Smooth muscle cell (in vitro differentiated cells): ENCODE results near the gene ZNF469. TPM values are rescaled to one million over a fixed set of nuclear protein-coding genes. Genes with fewer than 3 reads are reported as not detected.

Source experiments
- DNase-seq: peaks from one replicate; lab custom pipeline; 2025; ENCODE audit not compliant: unreplicated experiment; lab: John Stamatoyannopoulos, UW
- H2AFZ ChIP-seq: fragments of 200-600 bp; sonication (generic); 2 replicates; pipeline ENCODE4 v1.6.0; 2016; ENCODE audit warnings: antibody characterized with exemption, low read depth, mild to moderate bottlenecking
- H3F3A ChIP-seq: fragments of 200-600 bp; sonication (generic); 2 replicates; pipeline ENCODE4 v1.6.0; 2017; ENCODE audit warnings: antibody characterized with exemption, low read depth
- H3K27ac ChIP-seq: fragments of 200-600 bp; sonication (generic); 2 replicates; pipeline ENCODE4 v1.5.1; 2016; ENCODE audit warnings: low read depth, mild to moderate bottlenecking
- H3K27me3 ChIP-seq: fragments of 200-600 bp; sonication (generic); 2 replicates; pipeline ENCODE4 v1.6.1; 2016; ENCODE audit warnings: low read depth, mild to moderate bottlenecking
- H3K36me3 ChIP-seq: fragments of 200-600 bp; sonication (generic); 2 replicates; pipeline ENCODE4 v1.5.1; 2016; ENCODE audit warnings: low read depth
- H3K4me1 ChIP-seq: fragments of 200-600 bp; sonication (generic); 2 replicates; pipeline ENCODE4 v1.5.1; 2016; ENCODE audit warnings: low read depth
- H3K4me2 ChIP-seq: fragments of 200-600 bp; sonication (generic); 2 replicates; pipeline ENCODE4 v1.6.0; 2016; ENCODE audit warnings: mild to moderate bottlenecking
- H3K4me3 ChIP-seq: fragments of 200-600 bp; sonication (generic); 2 replicates; pipeline ENCODE4 v1.5.1; 2016; ENCODE audit warnings: mild to moderate bottlenecking
- H3K79me2 ChIP-seq: fragments of 200-600 bp; sonication (generic); 2 replicates; pipeline ENCODE4 v1.6.0; 2016; ENCODE audit warnings: low read depth, mild to moderate bottlenecking
- H3K9ac ChIP-seq: fragments of 200-600 bp; sonication (generic); 2 replicates; pipeline ENCODE4 v1.6.0; 2016; ENCODE audit warnings: low read depth
- H3K9me3 ChIP-seq: fragments of 200-600 bp; sonication (generic); replicated peaks from 2 replicates; pipeline ENCODE4 v1.5.1; 2016; ENCODE audit warnings: low read depth
- H4K20me1 ChIP-seq: fragments of 200-600 bp; sonication (generic); 2 replicates; pipeline ENCODE4 v1.6.0; 2016; ENCODE audit warnings: low read depth
- WGBS: methylation state at CpG from one replicate; pipeline ENCODE4 v1.1.7; 2016; ENCODE audit warnings: low lambda C conversion rate; 5-methylcytosine and 5-hydroxymethylcytosine counted together
- polyA plus RNA-seq: library from polyadenylated mRNA; unstranded; fragments of >200 nt; fragmentation: Nextera tagmentation; extraction: Ambion mirVana; gene quantifications from 2 replicates; pipeline ENCODE4 v1.2.1, GENCODE V29; 2016
- total RNA-seq: library from RNA; depleted of rRNA; stranded (reverse); fragments of >200 nt; gene quantifications from 2 replicates; pipeline ENCODE4 v1.2.3, GENCODE V29; 2014
- TF ChIP-seq, protein P1 (sequence below): fragments of 200-600 bp; sonication (generic); IDR thresholded peaks from 2 replicates; pipeline ENCODE4 v1.5.1; 2017; ENCODE audit warnings: borderline replicate concordance, mild to moderate bottlenecking, antibody characterized with exemption; ENCODE audit not compliant: insufficient read depth, poor library complexity, severe bottlenecking

Gene ZNF469
- total and polyA plus RNA-seq, 2 experiments from 2014 or later, result 5.0 to 6.2 TPM

DNA sequence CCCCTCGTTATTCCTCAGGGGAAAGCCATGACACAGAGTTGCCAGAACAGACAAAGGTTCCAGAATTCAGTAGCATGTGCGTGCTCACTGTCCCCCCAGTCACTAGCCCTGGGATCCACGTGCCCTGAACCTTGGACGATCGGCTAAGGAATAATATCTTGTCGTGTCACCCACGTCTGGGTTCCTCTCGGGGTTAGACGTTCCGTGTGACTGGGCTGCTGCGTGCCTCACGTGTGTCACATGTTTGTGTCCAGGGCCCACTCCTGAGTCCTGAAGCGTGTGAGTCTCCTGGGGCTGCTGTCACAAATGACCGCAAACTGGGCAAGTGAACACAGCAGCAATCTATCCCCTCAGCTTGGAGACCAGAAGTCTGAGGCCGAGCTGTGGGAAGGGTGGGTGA lies 12.4 kb upstream of the ZNF469 start:
- TF ChIP-seq, protein P1, sequence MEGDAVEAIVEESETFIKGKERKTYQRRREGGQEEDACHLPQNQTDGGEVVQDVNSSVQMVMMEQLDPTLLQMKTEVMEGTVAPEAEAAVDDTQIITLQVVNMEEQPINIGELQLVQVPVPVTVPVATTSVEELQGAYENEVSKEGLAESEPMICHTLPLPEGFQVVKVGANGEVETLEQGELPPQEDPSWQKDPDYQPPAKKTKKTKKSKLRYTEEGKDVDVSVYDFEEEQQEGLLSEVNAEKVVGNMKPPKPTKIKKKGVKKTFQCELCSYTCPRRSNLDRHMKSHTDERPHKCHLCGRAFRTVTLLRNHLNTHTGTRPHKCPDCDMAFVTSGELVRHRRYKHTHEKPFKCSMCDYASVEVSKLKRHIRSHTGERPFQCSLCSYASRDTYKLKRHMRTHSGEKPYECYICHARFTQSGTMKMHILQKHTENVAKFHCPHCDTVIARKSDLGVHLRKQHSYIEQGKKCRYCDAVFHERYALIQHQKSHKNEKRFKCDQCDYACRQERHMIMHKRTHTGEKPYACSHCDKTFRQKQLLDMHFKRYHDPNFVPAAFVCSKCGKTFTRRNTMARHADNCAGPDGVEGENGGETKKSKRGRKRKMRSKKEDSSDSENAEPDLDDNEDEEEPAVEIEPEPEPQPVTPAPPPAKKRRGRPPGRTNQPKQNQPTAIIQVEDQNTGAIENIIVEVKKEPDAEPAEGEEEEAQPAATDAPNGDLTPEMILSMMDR, result no peak
- no peak for DNase-seq
- H3K79me2 ChIP-seq, result no peaks in the 10 kb centered on the region
- H3K4me2 ChIP-seq, result no peak overlapping the region
- H3K9me3 ChIP-seq, result no peaks in the 10 kb centered on the region
- H4K20me1 ChIP-seq, result no peaks in the 10 kb centered on the region
- H3F3A ChIP-seq, result no peaks in the 10 kb centered on the region
- no peak overlapping the region for H2AFZ ChIP-seq
- H3K4me3 ChIP-seq, result no peak overlapping the region
- no peak overlapping the region for H3K27ac ChIP-seq
- WGBS, result 93% methylated on average over 15 of the region's 15 CpGs
- H3K4me1 ChIP-seq, result no peaks in the 10 kb centered on the region
- H3K36me3 ChIP-seq, result no peaks in the 10 kb centered on the region
- no peak overlapping the region for H3K9ac ChIP-seq
- H3K27me3 ChIP-seq, result no peaks in the 10 kb centered on the region

DNA sequence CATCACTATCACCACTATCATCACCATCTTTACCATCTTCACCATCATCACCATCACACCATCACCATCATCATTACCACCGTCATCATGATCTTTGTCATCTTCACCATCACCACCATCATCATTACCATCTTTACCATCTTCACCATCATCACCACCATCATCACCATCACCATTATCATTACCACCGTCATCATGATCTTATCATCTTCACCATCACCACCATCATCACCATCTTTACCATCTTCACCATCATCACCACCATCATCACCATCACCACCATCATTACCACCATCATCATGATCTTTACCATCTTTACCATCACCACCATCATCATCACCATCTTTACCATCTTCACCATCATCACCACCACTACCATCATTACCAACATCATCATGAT lies 10.2 kb upstream of the ZNF469 start:
- DNase-seq, result no peak
- TF ChIP-seq, protein P1, result no peak
- Histone ChIP-seq H3F3A (no peaks in the 10 kb centered on the region), H3K27ac (no peak overlapping the region), H3K4me2 (no peak overlapping the region), H3K4me1 (no peaks in the 10 kb centered on the region), H2AFZ (no peak overlapping the region), H3K4me3 (no peak overlapping the region), H3K27me3 (no peaks in the 10 kb centered on the region), H3K79me2 (no peaks in the 10 kb centered on the region), H3K9ac (no peak overlapping the region), H3K9me3 (no peaks in the 10 kb centered on the region), H4K20me1 (no peaks in the 10 kb centered on the region), H3K36me3 (no peaks in the 10 kb centered on the region)
- WGBS, result 94% methylated on average over 2 of the region's 2 CpGs

DNA sequence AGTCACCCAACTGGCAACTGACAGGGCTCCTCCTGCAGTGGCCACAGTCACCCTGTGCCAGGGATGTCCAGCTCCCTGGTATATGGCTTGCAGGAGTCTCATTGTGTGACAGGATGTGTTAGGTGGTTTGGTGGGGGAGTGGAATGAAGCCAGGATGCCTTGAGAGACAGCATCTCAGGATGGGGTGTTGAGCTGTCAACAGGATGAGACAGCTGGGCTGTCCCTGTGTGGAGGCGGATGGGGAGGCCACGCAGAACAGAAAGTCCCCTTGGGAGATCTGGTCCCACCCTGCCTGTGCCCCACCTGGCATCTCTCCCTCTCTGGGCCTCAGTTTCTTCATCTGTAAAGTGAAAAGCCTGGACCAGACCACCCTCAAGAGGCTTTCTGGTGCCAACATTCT lies 9.5 kb upstream of the ZNF469 start:
- Histone ChIP-seq H3K36me3 (no peaks in the 10 kb centered on the region), H3K27me3 (no peaks in the 10 kb centered on the region), H3F3A (no peaks in the 10 kb centered on the region), H3K9me3 (no peaks in the 10 kb centered on the region), H3K9ac (no peak overlapping the region), H3K79me2 (no peaks in the 10 kb centered on the region), H4K20me1 (no peaks in the 10 kb centered on the region), H3K27ac (no peak overlapping the region), H3K4me1 (no peaks in the 10 kb centered on the region), H3K4me2 (no peak overlapping the region), H2AFZ (no peak overlapping the region), H3K4me3 (no peak overlapping the region)
- TF ChIP-seq, protein P1, result no peak
- WGBS, result 89% methylated on average over 2 of the region's 2 CpGs
- DNase-seq, result no peak

DNA sequence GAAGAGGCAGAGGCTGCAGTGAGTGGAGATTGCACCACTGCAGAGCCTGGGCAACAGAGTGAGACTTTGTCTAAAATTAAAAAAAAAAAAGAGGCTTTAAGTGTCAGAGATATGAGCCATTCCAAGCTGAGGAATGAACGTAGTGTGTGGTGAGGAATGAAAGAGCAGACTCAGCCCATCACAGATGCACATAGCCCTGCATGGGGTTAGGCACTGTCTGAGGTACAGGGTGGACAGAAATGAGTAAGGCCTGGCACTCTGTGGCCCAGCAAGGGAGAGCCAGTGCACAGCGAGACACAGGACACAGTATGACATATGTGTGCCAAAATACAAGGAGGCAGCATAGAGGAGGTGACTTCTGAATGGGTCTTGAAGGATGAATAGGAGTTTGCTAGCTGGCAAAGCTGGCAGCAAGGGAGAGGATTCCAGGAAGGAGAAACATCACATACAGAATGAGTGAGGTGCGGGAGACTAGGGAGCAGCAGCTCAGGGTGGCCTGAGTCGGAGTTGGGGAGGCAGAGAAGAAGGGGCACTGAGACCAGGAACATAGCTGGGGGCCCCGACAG lies 8.7 kb upstream of the ZNF469 start:
- H2AFZ ChIP-seq, result no peak overlapping the region
- 72% methylated on average over 5 of the region's 5 CpGs for WGBS
- no peaks in the 10 kb centered on the region for H3K79me2 ChIP-seq

More for the DNA sequence above, 8.7 kb upstream of the ZNF469 start:
- H4K20me1 ChIP-seq, result no peaks in the 10 kb centered on the region
- TF ChIP-seq, protein P1, result no peak
- no peaks in the 10 kb centered on the region for H3K27me3 ChIP-seq
- no peak overlapping the region for H3K27ac ChIP-seq
- H3K9me3 ChIP-seq, result no peaks in the 10 kb centered on the region
- DNase-seq, result no peak
- no peaks in the 10 kb centered on the region for H3F3A ChIP-seq
- H3K4me1 ChIP-seq, result no peaks in the 10 kb centered on the region
- no peak overlapping the region for H3K4me3 ChIP-seq
- H3K36me3 ChIP-seq, result no peaks in the 10 kb centered on the region
- no peak overlapping the region for H3K9ac ChIP-seq
- H3K4me2 ChIP-seq, result no peak overlapping the region
